ENCODE results near the gene NUP88.

Gene NUP88

DNA sequence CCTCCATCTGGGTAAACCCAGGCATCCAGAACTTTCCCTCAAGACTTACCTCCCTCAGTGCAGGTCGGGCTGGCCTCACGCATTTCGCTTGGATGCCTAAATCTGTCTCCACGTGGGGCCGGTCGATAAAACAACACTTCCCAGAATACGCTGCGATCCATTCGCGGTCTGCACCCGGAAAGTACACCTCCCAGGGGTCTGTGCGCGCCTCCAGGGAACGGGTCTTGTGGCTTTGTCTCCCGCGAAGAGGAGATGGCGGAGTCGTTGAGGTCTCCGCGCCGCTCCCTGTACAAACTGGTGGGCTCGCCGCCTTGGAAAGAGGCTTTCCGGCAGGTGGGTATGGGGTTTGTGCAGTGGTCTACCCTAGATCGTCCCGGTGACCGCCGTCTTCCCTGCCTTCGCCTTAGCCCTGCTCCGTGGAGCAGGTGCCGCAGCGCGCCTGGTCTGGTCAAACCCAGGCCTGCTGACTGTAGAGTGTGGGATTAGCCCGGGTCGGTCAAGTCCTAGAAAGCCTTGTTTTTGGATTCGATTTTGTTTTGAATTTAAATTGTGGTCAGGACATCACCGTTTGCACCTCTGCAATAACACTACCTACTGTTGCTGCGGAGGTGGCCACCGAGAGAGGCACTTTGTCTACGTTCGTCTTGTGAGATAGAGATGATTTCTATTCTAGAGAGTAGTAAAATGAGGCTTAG is 644 bp upstream of the NUP88 start, which contains the start of gene RPAIN:
RPAIN (plus strand) TSS at position 224 of the 695 bp plus-strand sequence; CDS start at position 253, 29 bp downstream.
- DNase-seq (ENCODE audit: low spot score): peak; percentile 83

DNA sequence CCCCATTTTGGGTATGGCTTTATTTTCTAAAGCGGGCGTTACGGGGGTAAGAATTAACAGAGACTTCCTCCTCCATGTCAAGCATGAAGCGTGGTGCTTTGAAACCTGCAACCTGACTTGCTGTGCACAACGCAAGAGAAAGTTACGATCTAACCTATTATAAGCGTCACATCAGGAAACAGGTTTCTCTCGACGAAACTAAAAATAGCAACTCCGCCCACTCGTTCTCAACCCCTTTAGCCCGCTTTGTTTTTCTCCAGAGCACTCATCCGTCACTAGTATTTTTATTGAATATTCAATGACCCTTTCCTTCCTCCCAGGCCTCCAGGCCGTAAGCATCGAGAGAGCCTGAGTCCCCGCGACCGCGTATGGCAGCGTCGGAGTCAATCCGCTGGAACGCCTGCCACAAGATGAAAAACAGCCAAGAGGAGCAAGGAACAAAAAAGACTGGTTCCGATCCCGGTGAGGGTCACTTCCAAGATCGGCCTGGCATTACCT is 555 bp downstream of the NUP88 start:
- no peak for DNase-seq (ENCODE audit: low spot score)

DNA sequence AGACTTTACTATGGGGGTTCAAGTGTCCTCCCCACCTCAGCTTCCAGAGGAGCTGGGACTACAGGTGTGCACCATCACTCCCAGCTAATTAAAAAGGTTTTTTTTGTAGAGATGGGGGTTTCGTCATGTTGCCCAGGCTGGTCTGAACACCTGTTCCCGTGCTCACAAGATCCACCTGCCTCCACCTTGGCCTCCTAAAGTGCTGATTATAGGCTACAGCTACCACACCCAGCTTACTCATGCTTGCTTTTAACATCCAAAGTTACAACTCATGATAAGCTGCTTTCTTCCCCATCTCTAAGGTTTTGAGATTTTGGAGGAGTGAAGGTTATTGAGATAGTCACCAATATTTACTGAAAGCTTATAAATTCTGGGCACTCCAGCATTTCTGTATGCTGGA is 2.6 kb downstream of the NUP88 start:
- no peak for DNase-seq (ENCODE audit: low spot score)

DNA sequence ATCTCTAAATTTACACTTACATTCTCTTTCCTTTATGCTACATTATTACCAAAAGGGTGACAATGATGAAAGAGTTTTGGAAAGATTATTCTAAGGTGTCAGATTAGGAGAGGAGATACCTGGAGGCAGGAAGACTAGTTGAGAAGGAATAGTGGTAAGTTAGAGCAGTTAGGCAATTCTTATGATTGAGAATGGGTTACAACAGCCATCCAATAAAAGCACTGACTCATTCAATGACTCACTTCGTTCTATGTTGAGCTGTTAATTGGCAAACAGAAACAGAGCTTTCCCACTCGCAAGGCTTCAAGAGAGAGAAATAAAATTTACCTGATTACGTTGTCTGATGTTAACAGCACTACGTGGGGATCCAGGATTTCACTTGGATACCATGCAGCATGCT is 5.8 kb downstream of the NUP88 start:
- DNase-seq (ENCODE audit: low spot score): no peak

DNA sequence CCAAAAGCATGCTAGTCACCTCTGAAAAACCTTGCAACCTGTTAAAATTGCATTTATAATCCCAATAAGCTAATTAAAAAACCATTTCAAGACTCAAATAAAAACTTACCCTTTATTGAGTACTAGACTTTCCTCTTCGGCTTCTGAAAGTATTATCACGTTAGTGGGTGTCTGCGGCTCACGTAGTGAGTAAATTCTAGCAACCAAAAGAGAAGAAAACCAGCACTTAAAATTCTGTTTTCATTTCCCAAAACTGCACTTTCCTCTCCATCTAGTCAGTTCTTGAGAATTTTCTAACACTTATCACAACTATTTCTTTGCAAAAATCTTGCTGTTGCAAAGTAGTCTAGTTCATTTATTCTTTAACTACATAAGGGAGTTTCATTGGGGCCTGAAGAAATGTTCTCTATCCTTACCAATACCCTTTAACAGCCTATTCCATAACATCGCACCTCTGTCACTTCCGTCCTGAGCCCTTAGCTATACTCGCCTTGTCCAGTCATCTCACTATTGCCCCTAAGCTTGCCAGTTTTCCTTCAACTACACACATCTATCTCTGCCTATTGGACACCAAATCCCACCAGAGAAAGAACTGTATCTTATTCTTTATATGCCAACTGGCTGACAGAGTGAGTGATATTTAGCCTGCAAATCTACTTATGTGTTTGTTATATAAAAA is 8.7 kb downstream of the NUP88 start:
- no peak for DNase-seq (ENCODE audit: low spot score)

DNA sequence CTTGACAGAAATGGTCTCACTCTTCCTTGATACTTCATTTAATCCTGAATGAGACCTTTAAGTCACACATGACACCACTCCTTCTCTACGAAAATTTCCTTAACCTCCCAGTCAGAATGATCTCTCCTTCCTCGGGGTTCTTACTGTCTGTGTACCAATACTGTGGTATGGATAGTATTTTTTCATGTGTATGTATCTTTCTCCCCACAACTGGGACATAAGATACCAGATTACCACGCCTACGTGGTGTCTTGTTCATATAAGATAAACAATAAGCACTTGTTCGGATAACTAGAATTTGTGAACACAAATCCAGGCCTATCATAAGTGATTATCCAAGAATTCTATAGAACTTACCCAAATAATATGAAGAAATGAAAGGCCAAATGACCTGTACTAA is 11.3 kb downstream of the NUP88 start:
- no peak for DNase-seq (ENCODE audit: low spot score)

DNA sequence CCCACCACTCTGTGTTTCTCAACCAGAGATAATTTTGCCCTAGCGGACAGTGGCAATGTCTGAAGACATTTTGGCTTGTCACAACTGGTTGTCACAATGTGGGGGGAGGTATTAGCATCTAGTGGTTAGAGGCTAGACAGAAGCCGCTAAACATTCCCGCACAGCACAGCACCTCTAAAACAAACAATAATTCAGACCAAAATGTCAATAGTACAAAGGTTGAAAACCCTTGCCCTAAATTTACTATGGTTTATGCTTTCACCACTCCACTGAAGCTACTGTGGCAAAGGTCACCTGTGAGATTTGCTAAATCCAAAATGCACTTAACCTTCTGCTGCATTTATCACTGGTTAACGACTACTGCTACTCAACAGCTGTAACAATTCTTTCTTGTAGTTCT is 14.1 kb downstream of the NUP88 start:
- DNase-seq (ENCODE audit: low spot score): no peak

DNA sequence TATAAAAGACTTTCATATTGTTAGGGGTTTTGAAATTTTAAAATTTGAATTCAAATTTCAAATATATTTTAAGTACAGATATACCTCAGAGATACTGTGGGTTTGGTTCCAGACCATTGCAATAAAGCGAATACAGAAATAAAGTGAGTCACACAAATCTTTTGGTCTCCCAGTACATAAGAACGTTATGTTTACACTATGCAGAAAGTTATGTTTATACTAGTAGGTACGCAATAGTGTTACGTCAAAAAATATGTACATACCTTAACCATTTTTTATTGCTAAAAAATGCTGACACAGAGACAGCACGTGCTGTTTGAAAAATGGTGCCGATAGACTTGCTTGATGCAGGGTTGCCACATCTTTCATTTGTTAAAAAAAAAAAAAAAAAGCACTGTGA is 19.7 kb downstream of the NUP88 start:
- no peak for DNase-seq (ENCODE audit: low spot score)

DNA sequence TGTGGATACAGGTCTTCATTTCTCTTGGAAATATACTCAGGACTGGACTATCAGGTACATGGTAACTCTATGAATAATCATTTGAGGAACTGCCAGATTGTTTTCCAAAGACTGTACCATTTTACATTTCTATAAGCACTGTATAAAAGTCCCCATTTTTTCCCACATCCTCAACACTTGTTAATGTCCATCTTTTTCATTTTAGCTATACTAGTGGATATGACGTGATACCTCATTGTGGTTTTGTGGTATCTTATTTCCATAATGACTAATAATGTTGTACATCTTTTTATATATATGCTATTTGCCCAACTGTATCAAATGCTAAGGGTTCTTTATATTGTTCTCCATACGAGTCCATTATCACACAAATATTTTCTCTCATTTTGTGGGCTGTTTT is 22.9 kb downstream of the NUP88 start:
- DNase-seq (ENCODE audit: low spot score): no peak

DNA sequence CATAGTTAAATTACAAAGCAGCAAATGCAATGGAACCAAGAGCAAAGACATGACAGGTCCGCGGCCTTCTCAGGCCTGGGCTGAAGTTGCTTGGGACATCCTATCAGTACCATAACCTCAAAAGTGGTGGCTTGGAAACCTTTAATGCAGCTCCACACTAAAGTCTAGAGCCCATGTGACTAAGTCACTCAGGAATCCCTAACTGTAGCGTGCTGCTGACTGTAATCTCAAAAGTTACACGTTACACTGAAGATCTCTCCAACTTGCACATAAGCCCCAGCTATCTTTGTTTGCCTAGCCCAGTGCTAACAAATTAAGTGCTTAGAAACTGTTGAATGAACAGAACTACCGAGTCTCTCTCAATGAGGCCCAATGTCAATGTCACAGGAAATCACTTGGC is 27.8 kb downstream of the NUP88 start:
- no peak for DNase-seq (ENCODE audit: low spot score)

DNA sequence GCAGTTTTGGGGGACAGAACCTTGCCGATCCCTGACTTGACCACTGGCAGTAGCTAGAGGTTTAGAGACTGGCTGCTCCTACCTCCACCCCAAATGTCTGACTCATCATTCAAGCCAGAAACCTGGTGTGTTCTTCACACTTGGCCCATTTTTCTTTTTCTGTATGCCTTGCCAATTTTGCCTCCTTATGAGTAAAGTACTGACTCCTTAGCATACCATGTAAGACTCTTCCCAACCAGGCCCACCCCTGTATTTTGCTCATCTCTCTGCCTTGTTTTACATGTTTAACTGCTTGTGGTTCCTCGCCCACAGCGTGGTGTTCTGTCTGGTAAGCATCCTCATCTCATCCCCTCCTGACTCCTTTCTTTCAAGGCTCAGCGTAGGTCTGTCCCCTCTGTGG is 37.9 kb downstream of the NUP88 start:
- no peak for DNase-seq (ENCODE audit: low spot score)

DNA sequence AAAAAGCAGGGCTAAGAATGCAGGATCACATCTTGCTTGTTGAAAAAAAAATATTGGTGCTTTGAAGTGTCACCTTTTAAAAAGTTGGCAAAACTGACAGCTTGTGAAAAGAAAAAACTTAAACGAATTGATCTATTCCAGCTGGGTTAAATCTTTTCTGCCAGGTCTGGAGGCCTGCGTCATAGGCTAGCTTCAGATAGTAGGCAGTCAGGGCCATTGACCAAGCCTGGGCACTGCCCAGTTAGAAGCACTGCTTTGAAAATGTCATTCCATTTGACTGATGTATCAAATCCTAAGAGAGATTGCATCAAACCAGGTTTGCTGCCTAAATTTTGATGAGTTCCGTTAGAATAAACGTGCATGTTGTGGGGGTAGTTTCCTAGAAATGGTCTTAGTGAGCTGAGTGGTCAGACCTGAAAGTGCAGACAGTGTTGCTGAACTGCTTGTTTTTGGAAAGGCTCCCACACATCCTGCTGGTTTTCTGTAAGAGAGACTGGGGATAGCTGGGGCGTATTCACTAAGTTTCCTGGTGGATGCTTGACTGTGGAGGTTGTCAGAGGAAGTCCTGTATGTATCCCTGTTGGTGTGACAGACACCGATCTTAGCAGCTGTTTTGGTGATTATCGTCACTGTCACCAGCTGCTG is 38.8 kb downstream of the NUP88 start:
- DNase-seq (ENCODE audit: low spot score): no peak

DNA sequence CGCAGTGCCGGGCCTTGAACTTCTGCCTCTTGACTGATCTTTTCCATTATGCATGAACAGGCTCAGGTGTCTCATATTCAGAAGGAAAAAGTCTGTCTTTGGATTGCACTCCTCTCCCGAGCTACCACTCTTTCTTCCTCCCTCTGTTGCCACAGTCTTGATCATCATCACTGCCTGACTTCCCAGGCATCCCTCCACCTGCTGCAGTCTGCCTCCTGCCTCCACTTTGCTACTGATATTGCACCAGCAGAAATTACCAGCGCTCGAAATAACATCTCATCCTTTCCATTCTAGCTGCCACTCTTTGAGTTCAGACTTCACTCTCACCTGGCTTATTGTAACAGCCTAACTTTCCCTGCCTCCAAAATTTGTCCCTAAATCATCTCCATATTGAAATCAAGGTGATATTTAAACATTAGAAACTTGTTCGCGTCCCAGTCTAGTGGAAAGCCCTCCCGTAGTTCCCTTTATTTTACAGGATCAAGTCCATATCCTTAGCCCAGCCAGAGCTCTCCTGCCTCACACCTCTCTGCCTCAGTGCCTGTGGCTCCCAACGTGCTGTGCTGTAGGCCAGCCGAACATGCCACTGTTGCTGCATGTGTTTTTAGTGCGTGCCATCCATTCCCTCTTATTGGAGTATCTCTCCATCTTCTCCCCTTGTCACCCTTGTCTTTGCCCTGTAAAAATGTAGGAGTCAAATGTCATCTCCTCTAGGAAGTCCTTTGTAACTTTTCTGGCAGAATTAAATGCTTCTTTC is 39.9 kb downstream of the NUP88 start:
- DNase-seq (ENCODE audit: low spot score): no peak

DNA sequence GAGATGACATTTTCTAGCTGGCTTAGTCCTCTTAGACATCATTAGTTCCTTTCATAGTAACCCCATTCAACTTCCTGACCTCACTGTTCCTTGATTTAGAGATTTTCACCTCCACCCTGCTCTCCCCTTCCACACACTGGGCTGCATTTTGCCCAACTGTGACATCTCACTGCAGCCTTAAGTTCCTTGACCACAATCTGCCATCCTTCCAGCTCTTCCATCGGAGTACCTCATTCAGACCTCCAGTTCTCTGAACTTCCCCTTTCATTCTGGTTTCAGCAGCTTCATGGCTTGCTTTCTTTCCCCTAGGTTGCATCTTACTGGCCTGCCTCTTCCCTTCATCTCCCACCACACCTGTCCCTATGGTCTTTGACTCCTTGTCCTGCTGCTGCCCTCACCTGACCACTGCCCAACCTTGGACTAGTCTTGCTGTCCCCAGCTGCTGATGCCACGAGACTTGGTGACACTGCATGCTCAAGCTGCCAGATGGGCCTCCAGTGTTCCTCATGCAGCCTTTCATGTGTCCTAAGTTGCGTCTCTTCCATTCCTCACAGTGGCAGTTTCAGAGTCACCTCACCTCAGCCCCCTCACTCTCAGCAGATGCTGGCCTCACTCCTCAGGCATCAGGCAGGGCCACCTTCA is 40.8 kb downstream of the NUP88 start:
- no peak for DNase-seq (ENCODE audit: low spot score)

DNA sequence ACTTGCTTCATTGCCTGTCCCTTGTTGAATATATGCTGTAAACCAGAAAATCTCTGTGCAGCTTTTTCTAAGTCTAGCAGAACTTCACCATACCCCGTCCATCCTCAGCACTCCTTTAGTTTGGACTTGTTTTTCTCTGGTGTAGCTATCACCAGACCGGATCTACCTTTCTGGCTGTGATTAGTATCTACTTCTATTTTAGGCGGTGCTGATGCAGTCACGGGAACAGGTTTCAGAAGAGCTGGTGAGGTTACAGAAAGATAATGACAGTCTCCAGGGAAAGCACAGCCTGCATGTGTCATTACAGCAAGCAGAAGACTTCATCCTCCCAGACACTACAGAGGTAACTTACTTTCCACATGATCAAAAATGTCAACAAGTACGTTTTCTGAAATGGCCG is 46.4 kb downstream of the NUP88 start:
- DNase-seq (ENCODE audit: low spot score): no peak

DNA sequence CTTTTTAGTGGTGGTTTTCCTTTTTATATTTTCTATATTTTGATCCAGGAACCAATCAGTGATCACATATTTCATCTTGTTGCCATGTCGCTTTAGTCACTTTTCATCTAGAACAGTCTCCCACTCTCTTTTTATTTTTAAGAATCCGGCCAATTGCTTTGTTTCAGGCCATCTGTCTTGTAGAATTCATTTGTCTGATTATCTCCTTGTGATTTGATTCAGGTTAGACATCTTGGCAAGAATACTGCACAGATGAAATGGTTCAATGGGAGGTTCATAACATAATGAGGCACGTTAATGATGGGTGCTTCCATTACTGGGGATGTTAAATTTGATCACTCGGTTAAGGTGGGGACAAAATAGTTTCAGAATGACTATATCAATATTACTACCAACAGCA is 49.1 kb downstream of the NUP88 start:
- DNase-seq (ENCODE audit: low spot score): no peak

DNA sequence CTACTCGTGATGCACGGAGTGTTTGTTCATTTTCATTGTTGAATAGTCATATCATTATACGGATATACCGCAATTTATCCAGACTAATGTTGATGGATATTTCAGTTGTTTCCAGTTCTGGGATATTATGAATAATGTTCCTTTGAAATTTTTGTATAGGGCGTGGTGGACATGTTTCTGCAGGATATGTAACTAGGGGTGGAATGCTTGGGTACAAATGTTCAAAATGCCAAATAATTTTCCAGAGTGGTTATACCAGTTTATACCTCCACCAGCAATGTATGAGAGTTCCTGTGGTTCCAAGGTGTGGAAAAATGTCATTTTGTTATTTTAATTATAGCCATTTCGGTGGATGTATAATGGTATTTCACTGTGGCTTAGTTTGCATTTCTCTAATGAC is 53.6 kb downstream of the NUP88 start:
- DNase-seq (ENCODE audit: low spot score): no peak

DNA sequence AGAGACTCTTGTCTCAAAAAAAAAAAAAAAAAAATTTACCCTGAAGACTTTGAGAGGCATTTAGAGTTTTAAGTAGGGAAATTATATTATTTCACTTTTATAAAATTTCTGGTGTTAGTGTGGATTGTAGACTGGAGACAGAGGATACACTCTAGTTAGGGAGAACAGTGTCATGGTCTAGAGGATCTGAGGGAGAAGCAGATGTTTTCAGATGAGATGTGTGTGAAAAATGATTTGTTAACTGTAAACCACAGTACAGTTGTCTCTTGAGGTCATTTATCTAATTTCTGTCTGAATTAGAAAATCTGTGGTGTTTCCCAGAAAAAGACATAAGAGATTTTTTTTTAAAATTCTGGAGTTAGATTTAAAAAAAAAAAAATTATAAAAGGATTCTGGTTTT is 54.8 kb downstream of the NUP88 start:
- DNase-seq (ENCODE audit: low spot score): no peak

DNA sequence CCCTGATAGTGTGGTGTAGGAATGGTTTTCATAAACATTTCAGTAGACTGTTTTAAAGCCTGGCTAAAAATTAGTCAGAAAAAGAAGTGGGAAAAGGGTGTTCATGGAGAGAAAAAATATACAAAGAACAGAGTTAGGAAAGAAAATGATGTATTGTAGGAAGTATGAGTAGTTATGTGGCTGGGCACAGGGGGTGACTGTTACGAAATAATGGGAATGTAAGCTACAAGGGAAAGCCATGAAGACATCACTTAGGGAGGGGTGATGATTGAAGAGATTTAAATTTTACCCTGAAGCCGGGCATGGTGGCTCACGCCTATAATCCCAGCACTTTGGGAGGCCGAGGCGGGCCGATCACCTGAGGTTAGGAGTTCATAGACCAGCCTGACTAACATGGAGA is 55.3 kb downstream of the NUP88 start:
- DNase-seq (ENCODE audit: low spot score): no peak

DNA sequence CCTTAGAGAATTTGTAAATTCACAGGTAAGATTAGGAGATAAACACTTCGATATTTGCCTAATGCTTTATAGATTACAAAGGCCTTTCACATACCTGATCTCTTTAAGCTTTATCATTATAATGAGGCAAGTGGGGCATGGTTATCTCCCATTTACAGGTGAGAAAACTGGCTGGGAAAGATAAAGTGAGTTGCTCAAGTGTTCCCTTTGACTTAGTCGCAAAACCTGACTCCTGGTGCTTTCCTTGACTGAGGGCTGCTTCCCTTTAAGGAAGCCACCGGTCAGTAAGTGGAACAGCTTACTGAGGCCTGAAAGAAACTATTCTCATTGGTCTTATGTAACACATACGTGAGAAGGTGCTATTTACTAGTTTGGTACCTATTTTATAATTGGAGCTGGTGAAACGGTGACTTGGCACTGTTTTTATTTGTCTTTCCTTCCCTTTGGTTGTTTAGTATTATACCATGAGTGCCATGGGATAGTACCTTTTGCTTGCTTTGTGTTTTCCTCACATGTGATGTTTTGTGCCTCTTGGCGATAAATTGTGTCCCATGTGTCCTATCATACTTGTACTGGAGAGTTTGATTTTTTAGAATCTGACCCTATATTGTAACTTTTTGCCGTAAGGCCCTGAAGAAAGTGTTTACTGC is 57.2 kb downstream of the NUP88 start:
- DNase-seq (ENCODE audit: low spot score): no peak

DNA sequence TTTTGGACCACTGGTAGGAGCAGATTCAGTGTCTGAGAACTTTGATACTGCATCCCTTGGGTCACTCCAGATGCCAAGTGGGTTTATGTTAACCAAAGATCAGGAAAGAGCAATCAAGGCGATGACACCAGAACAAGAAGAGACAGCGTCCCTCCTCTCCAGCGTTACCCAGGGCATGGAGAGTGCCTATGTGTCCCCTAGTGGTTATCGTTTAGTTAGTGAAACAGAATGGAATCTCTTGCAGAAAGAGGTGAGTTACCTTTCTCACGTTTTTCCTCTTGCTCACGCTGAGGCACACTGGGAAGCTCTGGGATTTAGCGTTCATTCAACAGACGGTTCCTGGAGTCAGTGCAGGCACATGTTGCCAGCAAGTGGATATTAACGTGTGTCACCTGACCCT is 58.0 kb downstream of the NUP88 start:
- no peak for DNase-seq (ENCODE audit: low spot score)

Data from COLO829 (cell line).